Activated CD4-positive, alpha-beta T cell treated with anti-CD3 and anti-CD28 coated beads, Interleukin-2, amount 10 ng/mL, durations not matched to agents 7 days and 5 days (primary cell): ENCODE results near the gene NACC2. TPM values are rescaled to one million over a fixed set of nuclear protein-coding genes. Genes with fewer than 3 reads are reported as not detected.
A peak's percentile ranks its signal among the peaks of the same experiment; 100 is the strongest.

Experiments used
- CTCF ChIA-PET: fragments of 350-600 bp; sonication (Branson Sonifier 250); formaldehyde crosslinking; loops from one replicate; lab custom pipeline; 2021; ENCODE audit warnings: antibody characterized with exemption; lab: Charles Lee
- POLR2A ChIA-PET: fragments of 350-600 bp; sonication (Branson Sonifier 250); formaldehyde crosslinking; loops from one replicate; lab custom pipeline; 2021; ENCODE audit warnings: antibody characterized with exemption; lab: Charles Lee
- DNase-seq: peaks from one replicate; pipeline ENCODE4 v3.0.0-alpha.2; 2020
- H3K27ac Mint-ChIP-seq: one replicate; pipeline ENCODE4 v1.8.0; 2021; ENCODE audit warnings: mild to moderate bottlenecking, moderate library complexity, mixed read lengths
- H3K27me3 Mint-ChIP-seq: one replicate; pipeline ENCODE4 v1.8.0; 2021; ENCODE audit warnings: mixed read lengths
- H3K36me3 Mint-ChIP-seq: one replicate; pipeline ENCODE4 v1.8.0; 2021; ENCODE audit warnings: low read depth, mixed read lengths
- H3K4me1 Mint-ChIP-seq: one replicate; pipeline ENCODE4 v1.8.0; 2021; ENCODE audit warnings: mixed read lengths
- H3K4me3 Mint-ChIP-seq: one replicate; pipeline ENCODE4 v1.8.0; 2021; ENCODE audit warnings: mild to moderate bottlenecking, moderate library complexity, mixed read lengths
- H3K9me3 Mint-ChIP-seq: one replicate; pipeline ENCODE4 v1.8.0; 2021; ENCODE audit warnings: mixed read lengths
- total RNA-seq, 2 experiments: library from RNA; stranded (reverse); gene quantifications; one replicate each; pipeline ENCODE4 v1.2.3, GENCODE V29; 2021

Gene NACC2, protein sequence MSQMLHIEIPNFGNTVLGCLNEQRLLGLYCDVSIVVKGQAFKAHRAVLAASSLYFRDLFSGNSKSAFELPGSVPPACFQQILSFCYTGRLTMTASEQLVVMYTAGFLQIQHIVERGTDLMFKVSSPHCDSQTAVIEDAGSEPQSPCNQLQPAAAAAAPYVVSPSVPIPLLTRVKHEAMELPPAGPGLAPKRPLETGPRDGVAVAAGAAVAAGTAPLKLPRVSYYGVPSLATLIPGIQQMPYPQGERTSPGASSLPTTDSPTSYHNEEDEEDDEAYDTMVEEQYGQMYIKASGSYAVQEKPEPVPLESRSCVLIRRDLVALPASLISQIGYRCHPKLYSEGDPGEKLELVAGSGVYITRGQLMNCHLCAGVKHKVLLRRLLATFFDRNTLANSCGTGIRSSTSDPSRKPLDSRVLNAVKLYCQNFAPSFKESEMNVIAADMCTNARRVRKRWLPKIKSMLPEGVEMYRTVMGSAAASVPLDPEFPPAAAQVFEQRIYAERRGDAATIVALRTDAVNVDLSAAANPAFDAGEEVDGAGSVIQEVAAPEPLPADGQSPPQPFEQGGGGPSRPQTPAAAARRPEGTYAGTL
- 1 to 10 TPM; 4.1 to 4.4 TPM for total RNA-seq

DNA sequence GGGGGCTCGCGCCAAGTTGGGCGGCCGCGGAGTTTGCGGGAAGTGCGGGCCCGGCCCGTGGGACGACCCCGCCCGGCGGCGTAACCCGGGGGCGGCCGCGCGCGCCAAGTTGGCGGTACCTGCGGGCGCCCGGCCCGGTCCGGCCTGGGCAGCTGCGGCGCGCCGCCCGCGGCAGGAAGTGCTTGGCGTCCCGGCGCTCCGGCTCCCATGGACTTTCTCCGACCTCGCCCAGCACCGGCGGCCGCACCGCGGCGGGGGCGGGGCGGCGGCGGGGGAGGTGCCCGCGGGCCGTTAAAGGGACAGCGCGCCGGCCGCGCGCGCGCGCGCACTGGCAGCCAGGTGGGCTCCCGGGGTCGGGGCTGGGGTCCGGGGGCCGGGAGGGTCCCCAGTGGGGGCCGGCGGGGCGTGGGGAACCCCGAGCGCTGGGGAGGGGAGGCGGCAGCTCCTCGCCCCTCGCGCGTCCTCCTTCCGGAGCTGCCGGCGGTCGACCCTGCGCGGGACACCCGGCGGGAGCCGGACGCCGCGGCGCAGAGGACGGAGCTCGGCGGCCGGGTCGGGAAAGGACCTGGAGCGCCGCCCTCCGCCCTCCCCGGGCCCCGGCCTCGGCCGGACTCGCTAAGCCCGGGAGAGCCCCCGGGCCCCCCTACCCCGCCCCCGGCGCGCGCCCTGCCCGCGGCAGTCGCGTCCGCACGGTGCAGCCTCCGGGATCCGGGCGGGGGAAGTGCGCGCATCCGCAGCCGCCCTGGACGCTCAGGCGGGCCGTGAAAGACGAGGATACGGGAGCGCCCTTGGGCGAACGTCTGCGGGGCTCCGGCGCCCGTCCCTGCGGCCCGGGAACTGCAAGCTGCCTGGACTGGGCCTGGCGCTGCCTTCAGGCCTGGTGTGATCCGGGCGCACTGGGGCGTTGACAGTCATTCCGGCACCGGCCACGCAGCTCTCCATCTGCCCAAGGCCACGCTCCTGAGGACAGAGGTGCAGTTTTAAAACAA, at the start of gene NACC2:
Gene NACC2 (minus strand): TSS at position 220 of the 989 bp plus-strand sequence. CDS start 44,768 bp downstream, outside the sequence.
- no peak for DNase-seq

GRCh38 chr9:136144450-136144849, 49.4 kb upstream of the NACC2 start:
- POLR2A ChIA-PET: no interaction called here
- CTCF ChIA-PET: interaction anchor here (1.6 kb wide), 1 partner anchor 123 kb away, joined by 4 read pairs; no protein-coding TSS in a partner anchor
- H3K4me1 Mint-ChIP-seq: no peaks in the 10 kb centered on the region

More for the DNA sequence above, at the start of gene NACC2:
- H3K36me3 Mint-ChIP-seq: no peaks in the 10 kb centered on the region
- peaks cover 14% of the 10 kb centered on the region for H3K4me1 Mint-ChIP-seq
- H3K27me3 Mint-ChIP-seq: peaks cover 7% of the 10 kb centered on the region
- H3K4me3 Mint-ChIP-seq: peak within 1 kb of the TSS; percentile 70
- POLR2A ChIA-PET: interaction anchor here (1.4 kb wide), 1 partner anchor 14 kb away, joined by 3 read pairs; no protein-coding TSS in a partner anchor
- H3K9me3 Mint-ChIP-seq: no peaks in the 10 kb centered on the region
- CTCF ChIA-PET: interaction anchor here (1.0 to 2.3 kb wide), 2 partner anchors 11 to 14 kb away, joined by 4 to 6 read pairs; no protein-coding TSS in a partner anchor
- H3K27ac Mint-ChIP-seq: peak within 1 kb of the TSS; percentile 13

DNA sequence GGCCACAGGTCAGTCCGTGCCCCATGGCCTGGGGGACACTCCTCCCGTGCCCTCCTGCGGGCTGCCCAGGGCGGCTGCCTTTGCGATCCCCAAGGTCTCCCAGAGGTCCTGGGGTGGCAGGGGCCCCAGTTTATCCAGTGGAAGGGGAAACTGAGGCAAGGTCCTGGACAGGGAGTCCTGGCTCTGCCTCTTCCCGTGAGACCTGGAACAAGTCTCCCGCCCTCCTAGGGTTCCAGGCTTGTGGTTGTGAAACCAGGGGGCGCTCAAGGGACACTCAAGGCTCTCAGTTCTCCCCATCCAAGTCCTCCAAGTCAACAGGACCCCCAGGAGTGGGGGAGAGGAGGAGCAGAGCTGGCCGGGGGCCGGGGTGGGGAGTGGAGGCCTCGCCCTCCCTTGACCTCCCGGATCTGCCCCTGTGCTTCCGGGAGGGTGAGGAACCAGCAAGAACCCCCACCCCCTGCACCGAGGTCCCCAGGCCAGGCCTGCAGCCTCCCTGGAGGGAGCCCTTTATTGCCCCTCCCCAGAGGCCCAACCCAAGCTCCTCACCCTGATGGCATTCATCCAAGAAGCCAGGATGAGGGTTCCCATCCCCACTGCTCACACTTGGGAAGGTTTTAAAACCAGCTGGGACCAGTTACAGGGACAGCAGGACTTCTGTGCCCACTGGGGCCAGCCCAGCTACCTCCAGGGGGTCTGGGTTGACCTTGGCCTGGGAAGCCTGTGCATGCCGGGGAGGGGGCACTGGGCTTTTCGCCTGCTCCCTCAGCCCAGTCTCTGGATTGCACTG, 48.3 kb upstream of the NACC2 start:
- DNase-seq: no peak
- H3K27me3 Mint-ChIP-seq: no peaks in the 10 kb centered on the region

More at GRCh38 chr9:136144450-136144849, 49.4 kb upstream of the NACC2 start:
- no peaks in the 10 kb centered on the region for H3K36me3 Mint-ChIP-seq
- no peaks in the 10 kb centered on the region for H3K9me3 Mint-ChIP-seq
- no peak overlapping the region for H3K4me3 Mint-ChIP-seq
- H3K27me3 Mint-ChIP-seq: no peaks in the 10 kb centered on the region
- DNase-seq: no peak
- H3K27ac Mint-ChIP-seq: no peak overlapping the region

DNA sequence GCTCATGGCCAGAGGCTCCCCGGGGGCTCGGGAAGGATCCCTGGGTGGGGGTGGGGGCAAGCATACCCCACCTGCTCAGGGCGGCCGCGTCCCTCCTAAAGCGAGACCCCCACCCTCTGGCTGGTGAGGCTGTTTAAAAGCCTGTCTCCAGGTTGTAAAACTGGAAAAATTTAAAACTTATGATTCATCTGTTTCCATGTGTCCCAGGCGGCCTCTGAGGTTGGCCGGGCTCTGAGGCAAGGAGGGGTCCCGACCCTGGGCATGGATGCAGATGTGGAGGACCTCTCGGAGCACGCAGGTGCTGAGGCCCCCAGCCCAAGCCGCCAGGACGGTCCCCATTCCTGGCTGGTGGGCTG, 47.7 kb upstream of the NACC2 start:
- Mint-ChIP-seq H3K9me3 (no peaks in the 10 kb centered on the region), H3K4me1 (no peaks in the 10 kb centered on the region), H3K4me3 (no peak overlapping the region), H3K27ac (no peak overlapping the region), H3K36me3 (no peaks in the 10 kb centered on the region), H3K27me3 (no peaks in the 10 kb centered on the region)
- no peak for DNase-seq
- ChIA-PET POLR2A (no interaction called here), CTCF (no interaction called here)

More for the DNA sequence above, 48.3 kb upstream of the NACC2 start:
- H3K4me3 Mint-ChIP-seq: no peak overlapping the region
- no peaks in the 10 kb centered on the region for H3K36me3 Mint-ChIP-seq
- POLR2A ChIA-PET: no interaction called here
- no peaks in the 10 kb centered on the region for H3K9me3 Mint-ChIP-seq
- no peaks in the 10 kb centered on the region for H3K4me1 Mint-ChIP-seq
- no peak overlapping the region for H3K27ac Mint-ChIP-seq
- CTCF ChIA-PET: no interaction called here

- H3K4me3 Mint-ChIP-seq: no peak overlapping the region
- no peak for DNase-seq
- no peaks in the 10 kb centered on the region for H3K36me3 Mint-ChIP-seq
- ChIA-PET CTCF (no interaction called here), POLR2A (no interaction called here)
- no peak overlapping the region for H3K27ac Mint-ChIP-seq
- H3K4me1 Mint-ChIP-seq: no peaks in the 10 kb centered on the region
- no peaks in the 10 kb centered on the region for H3K27me3 Mint-ChIP-seq
- no peaks in the 10 kb centered on the region for H3K9me3 Mint-ChIP-seq
These were observed 47.3 kb upstream of the NACC2 start for GRCh38 chr9:136142414-136142796.

DNA sequence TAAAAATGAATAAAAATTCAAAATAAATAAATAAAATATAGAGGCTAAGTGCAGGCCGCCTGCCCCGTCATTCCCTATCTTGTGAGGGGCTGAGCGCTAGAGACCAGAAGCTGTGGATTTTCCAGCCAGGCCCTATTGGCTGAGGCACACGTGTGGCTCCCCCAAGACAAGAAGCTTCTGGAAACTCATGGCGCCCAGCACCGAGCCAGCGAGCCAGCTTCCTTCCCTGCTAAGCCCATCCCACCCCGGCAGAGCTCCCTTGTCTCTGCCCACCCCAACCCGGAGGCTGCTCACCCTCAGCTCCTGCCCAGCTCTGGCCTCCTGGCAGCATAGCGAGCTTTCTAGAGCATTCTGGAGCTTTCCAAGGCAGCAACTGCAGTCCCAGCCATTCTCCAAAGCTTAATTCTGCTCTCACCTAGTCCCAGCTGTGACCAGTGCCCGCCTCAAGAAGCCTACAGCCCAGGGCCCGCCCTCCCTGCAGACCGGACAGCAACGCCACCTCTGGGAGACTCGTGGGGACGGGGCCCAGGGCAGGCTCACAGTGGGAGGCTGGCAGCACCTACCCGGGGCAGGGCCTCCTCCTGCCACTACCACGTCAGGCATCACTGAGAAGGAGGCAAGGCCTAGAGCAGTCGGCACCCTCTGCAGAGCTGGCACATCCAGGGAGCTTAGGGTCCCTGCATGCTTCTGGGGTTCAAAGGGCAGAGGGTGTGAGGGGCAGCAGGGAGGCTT, 46.8 kb upstream of the NACC2 start:
- no peaks in the 10 kb centered on the region for H3K4me1 Mint-ChIP-seq
- no peaks in the 10 kb centered on the region for H3K9me3 Mint-ChIP-seq
- POLR2A ChIA-PET: no interaction called here
- H3K4me3 Mint-ChIP-seq: no peak overlapping the region
- CTCF ChIA-PET: no interaction called here
- H3K27ac Mint-ChIP-seq: no peak overlapping the region
- H3K36me3 Mint-ChIP-seq: no peaks in the 10 kb centered on the region
- DNase-seq: no peak
- H3K27me3 Mint-ChIP-seq: no peaks in the 10 kb centered on the region

DNA sequence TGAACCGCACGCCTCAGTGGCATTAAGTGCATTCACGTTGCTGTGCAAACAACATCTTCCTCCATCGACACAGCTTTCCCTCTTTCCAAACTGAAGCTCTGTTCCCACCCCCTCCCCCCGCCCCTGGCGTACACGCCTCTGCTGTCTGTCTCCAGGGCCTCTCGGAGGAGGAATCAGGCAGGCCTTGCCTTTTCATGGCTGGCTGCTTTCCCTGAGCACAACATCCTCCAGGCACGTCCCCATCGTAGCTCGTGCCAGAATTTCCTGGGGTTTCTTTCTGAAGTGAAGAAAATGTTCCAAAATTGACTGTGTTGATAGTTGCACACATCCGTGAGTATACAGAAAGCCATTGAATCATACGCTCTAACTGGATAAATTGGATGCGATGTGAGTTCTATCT, 45.9 kb upstream of the NACC2 start:
- Mint-ChIP-seq H3K4me1 (no peaks in the 10 kb centered on the region), H3K4me3 (no peak overlapping the region), H3K27me3 (no peaks in the 10 kb centered on the region), H3K9me3 (no peaks in the 10 kb centered on the region), H3K27ac (no peak overlapping the region), H3K36me3 (no peaks in the 10 kb centered on the region)
- ChIA-PET POLR2A (no interaction called here), CTCF (interaction anchor here (0.8 kb wide), 1 partner anchor 12 kb away, joined by 3 read pairs; no protein-coding TSS in a partner anchor)
- DNase-seq: no peak

DNA sequence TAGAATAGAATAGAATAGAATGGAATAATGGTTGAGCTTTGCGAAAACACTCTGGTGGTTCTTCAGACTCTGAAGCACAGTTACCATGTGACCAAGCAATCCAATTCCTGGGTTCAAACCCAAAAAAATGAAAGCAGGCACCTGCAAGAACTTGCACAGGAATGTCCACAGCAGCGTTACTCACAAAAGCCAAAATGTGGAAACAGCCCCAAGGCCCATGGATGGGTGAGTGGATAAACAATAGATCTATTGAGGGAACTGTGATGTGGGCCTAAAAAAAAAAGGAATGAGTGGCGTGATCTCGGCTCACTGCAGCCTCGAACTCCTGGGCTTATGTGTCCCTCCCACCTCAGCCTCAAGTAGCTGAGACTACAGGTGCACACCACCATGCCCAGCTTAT, 45.0 kb upstream of the NACC2 start:
- H3K4me3 Mint-ChIP-seq: no peak overlapping the region

GRCh38 chr9:136138566-136138965, 43.5 kb upstream of the NACC2 start:
- peak; percentile 46 for DNase-seq
- ChIA-PET CTCF (interaction anchor here (1.8 kb wide), 1 partner anchor 171 kb away, joined by 6 read pairs; no protein-coding TSS in a partner anchor), POLR2A (no interaction called here)
- Mint-ChIP-seq H3K4me3 (no peak overlapping the region), H3K36me3 (no peaks in the 10 kb centered on the region), H3K27me3 (peaks cover 8% of the 10 kb centered on the region), H3K9me3 (no peaks in the 10 kb centered on the region), H3K27ac (no peak overlapping the region), H3K4me1 (peaks cover under 1% of the 10 kb centered on the region)

More for the DNA sequence above, 45.0 kb upstream of the NACC2 start:
- no peaks in the 10 kb centered on the region for H3K9me3 Mint-ChIP-seq
- no peak overlapping the region for H3K27ac Mint-ChIP-seq
- ChIA-PET POLR2A (no interaction called here), CTCF (interaction anchor here (0.6 to 0.8 kb wide), 4 partner anchors 11 to 259 kb away, joined by 3 to 4 read pairs (median 3); no protein-coding TSS in a partner anchor)
- DNase-seq: no peak
- no peaks in the 10 kb centered on the region for H3K4me1 Mint-ChIP-seq
- no peaks in the 10 kb centered on the region for H3K36me3 Mint-ChIP-seq
- no peaks in the 10 kb centered on the region for H3K27me3 Mint-ChIP-seq

- H3K36me3 Mint-ChIP-seq: no peaks in the 10 kb centered on the region
- H3K27me3 Mint-ChIP-seq: peaks cover 11% of the 10 kb centered on the region
- DNase-seq: no peak
- H3K9me3 Mint-ChIP-seq: no peaks in the 10 kb centered on the region
- no peak overlapping the region for H3K4me3 Mint-ChIP-seq
- CTCF ChIA-PET: interaction anchor here (1.8 kb wide), 1 partner anchor 170 kb away, joined by 6 read pairs; no protein-coding TSS in a partner anchor
- no peak overlapping the region for H3K27ac Mint-ChIP-seq
- POLR2A ChIA-PET: no interaction called here
- peaks cover 2% of the 10 kb centered on the region for H3K4me1 Mint-ChIP-seq
These were observed 42.5 kb upstream of the NACC2 start for GRCh38 chr9:136137321-136138265.
